Trophoblast cell (in vitro differentiated cells and primary cell): ENCODE data around the gene TNFSF18.

Source experiments
- DNase-seq, 2 donors: peaks; one replicate each; pipeline ENCODE4 v3.0.0-alpha.2; 2016
- H2AFZ ChIP-seq: 2 replicates; pipeline ENCODE4 v1.6.1; 2013; ENCODE audit warnings: low read length, moderate library complexity, mild to moderate bottlenecking; ENCODE audit not compliant: insufficient read depth, poor library complexity
- H2AK5ac ChIP-seq: 2 replicates; pipeline ENCODE4 v1.6.1; 2013; ENCODE audit warnings: mild to moderate bottlenecking, low read length
- H2BK120ac ChIP-seq: 2 replicates; pipeline ENCODE4 v1.6.1; 2013; ENCODE audit warnings: low read length, mild to moderate bottlenecking, moderate library complexity; ENCODE audit not compliant: insufficient read depth, poor library complexity
- H2BK12ac ChIP-seq: 2 replicates; pipeline ENCODE4 v1.6.1; 2013; ENCODE audit warnings: mild to moderate bottlenecking, low read length, moderate library complexity
- H2BK5ac ChIP-seq: 2 replicates; pipeline ENCODE4 v1.6.1; 2013; ENCODE audit warnings: low read length, low read depth, moderate library complexity, mild to moderate bottlenecking; ENCODE audit not compliant: poor library complexity
- H3K14ac ChIP-seq: 2 replicates; pipeline ENCODE4 v1.6.1; 2013; ENCODE audit warnings: mild to moderate bottlenecking, low read length
- H3K18ac ChIP-seq: 2 replicates; pipeline ENCODE4 v1.6.1; 2013; ENCODE audit warnings: mild to moderate bottlenecking, low read length
- H3K23ac ChIP-seq: 2 replicates; pipeline ENCODE4 v1.6.1; 2013; ENCODE audit warnings: low read length
- H3K27ac ChIP-seq: 2 replicates; pipeline ENCODE4 v1.5.1; 2013; ENCODE audit warnings: low read depth, mild to moderate bottlenecking, inconsistent platforms, low read length, moderate library complexity
- H3K27me3 ChIP-seq: 2 replicates; pipeline ENCODE4 v1.6.1; 2013; ENCODE audit warnings: inconsistent platforms, mild to moderate bottlenecking, low read length, moderate library complexity; ENCODE audit not compliant: insufficient read depth
- H3K36me3 ChIP-seq, 2 experiments: 1 replicate in 1 of 2; 2 replicates in 1 of 2; pipeline ENCODE4 v1.6.1; 2013; ENCODE audit warnings: low read length in 2 of 2, mild to moderate bottlenecking in 2 of 2, moderate library complexity in 1 of 2; ENCODE audit not compliant: insufficient read depth in 2 of 2, control insufficient read depth in 1 of 2
- H3K4ac ChIP-seq: 2 replicates; pipeline ENCODE4 v1.6.1; 2013; ENCODE audit warnings: low read depth, mild to moderate bottlenecking, low read length, moderate library complexity
- H3K4me1 ChIP-seq, 2 experiments: 1 replicate in 1 of 2; 2 replicates in 1 of 2; pipeline ENCODE4 v1.6.1; 2013; ENCODE audit warnings: low read length in 2 of 2, mild to moderate bottlenecking in 2 of 2, moderate library complexity in 1 of 2; ENCODE audit not compliant: insufficient read depth in 2 of 2, control insufficient read depth in 1 of 2
- H3K4me2 ChIP-seq: 2 replicates; pipeline ENCODE4 v1.6.1; 2013; ENCODE audit warnings: inconsistent platforms, mild to moderate bottlenecking, low read length, moderate library complexity
- H3K4me3 ChIP-seq: 2 replicates; pipeline ENCODE4 v1.5.1; 2013; ENCODE audit warnings: mild to moderate bottlenecking, low read depth, low read length, inconsistent platforms
- H3K79me1 ChIP-seq: one replicate; pipeline ENCODE4 v1.6.1; 2013; ENCODE audit warnings: low read length
- H3K79me2 ChIP-seq: 2 replicates; pipeline ENCODE4 v1.6.1; 2013; ENCODE audit warnings: low read length, mild to moderate bottlenecking; ENCODE audit not compliant: control insufficient read depth, insufficient read depth, poor library complexity
- H3K9ac ChIP-seq: 2 replicates; pipeline ENCODE4 v1.6.1; 2013; ENCODE audit warnings: mild to moderate bottlenecking, low read length
- H3K9me3 ChIP-seq: 2 replicates; pipeline ENCODE4 v1.6.1; 2013; ENCODE audit warnings: low read depth, mild to moderate bottlenecking, control low read depth, inconsistent platforms, low read length; ENCODE audit not compliant: insufficient read depth
- H4K12ac ChIP-seq: 2 replicates; pipeline ENCODE4 v1.6.1; 2013; ENCODE audit warnings: low read depth, mild to moderate bottlenecking, low read length, moderate library complexity
- H4K8ac ChIP-seq: 2 replicates; pipeline ENCODE4 v1.6.1; 2013; ENCODE audit warnings: low read depth, mild to moderate bottlenecking, low read length, moderate library complexity
- H4K91ac ChIP-seq: one replicate; pipeline ENCODE4 v1.6.1; 2013; ENCODE audit warnings: low read depth, mild to moderate bottlenecking, low read length, moderate library complexity
- WGBS: extraction: QIAGEN DNeasy Blood & Tissue Kit; methylation state at CpG from one replicate; pipeline ENCODE4 v1.1.7; 2013; ENCODE audit warnings: missing lambda C conversion rate; ENCODE audit not compliant: insufficient read length, insufficient coverage; ENCODE audit errors: extremely low coverage; 5-methylcytosine and 5-hydroxymethylcytosine counted together

The TNFSF18 gene

DNA sequence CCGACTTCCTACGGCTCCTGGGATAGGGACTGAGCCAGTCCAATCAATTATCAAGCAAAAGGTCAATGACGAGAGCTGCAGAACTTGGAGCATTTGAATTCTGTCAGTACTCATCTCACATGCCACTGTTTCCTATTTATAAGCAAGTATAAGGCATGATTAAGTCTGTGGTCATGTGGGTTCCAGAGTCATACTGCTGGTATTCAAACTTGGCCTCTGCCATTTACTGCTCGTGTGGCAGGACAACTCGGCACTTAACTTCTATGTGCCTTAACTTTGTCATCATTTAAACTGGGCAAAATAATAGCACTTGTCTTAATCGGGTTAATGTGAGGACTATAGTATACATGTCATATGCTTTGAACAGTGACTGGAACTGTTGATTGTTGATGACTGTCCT lies 44.9 kb upstream of the TNFSF18 start:
- H3K4me3 ChIP-seq, result no peak overlapping the region
- H3K18ac ChIP-seq, result no peak overlapping the region
- H3K79me1 ChIP-seq, result no peaks in the 10 kb centered on the region
- H3K4me2 ChIP-seq, result no peak overlapping the region
- no peak overlapping the region for H2BK12ac ChIP-seq
- H3K27ac ChIP-seq, result no peak overlapping the region
- no peak overlapping the region for H2BK120ac ChIP-seq
- no peaks in the 10 kb centered on the region for H3K79me2 ChIP-seq
- no peak overlapping the region for H2BK5ac ChIP-seq
- no peaks in the 10 kb centered on the region for H3K27me3 ChIP-seq
- no peaks in the 10 kb centered on the region for H3K4me1 ChIP-seq
- no peak for DNase-seq
- H4K8ac ChIP-seq, result no peak overlapping the region
- no CpG with 5 or more reads among the region's 6 CpGs for WGBS
- H2AFZ ChIP-seq, result no peak overlapping the region
- H3K4ac ChIP-seq, result no peak overlapping the region
- no peaks in the 10 kb centered on the region for H3K9me3 ChIP-seq
- H3K9ac ChIP-seq, result no peak overlapping the region
- no peaks in the 10 kb centered on the region for H3K36me3 ChIP-seq
- H4K91ac ChIP-seq, result no peak overlapping the region
- no peak overlapping the region for H3K23ac ChIP-seq
- H4K12ac ChIP-seq, result no peak overlapping the region
- no peak overlapping the region for H3K14ac ChIP-seq
- no peak overlapping the region for H2AK5ac ChIP-seq

DNA sequence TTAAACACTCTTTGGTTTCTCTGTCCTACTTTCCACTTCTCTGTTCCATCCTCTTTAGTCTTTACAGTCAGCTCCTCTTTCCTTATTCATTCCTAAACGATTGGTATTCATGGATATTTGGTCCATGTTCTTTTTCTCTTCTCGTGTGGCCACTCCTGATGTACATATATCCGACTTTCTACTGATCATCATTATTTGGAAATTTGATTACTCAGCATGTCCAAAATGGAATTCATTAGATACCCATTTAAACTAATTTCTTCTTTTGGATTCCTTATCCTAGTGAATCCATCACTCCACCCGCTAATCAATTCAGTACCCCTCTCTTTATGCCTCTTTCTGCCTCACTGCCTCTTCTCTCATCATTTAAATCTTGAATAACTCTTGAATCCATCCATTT lies 43.8 kb upstream of the TNFSF18 start:
- Histone ChIP-seq H2BK120ac (no peak overlapping the region), H3K14ac (no peak overlapping the region), H3K79me2 (no peaks in the 10 kb centered on the region), H2AFZ (no peak overlapping the region), H3K36me3 (no peaks in the 10 kb centered on the region), H4K12ac (no peak overlapping the region), H3K79me1 (no peaks in the 10 kb centered on the region), H3K18ac (no peak overlapping the region), H3K4me1 (no peaks in the 10 kb centered on the region), H2BK12ac (no peak overlapping the region), H3K27ac (no peak overlapping the region), H4K91ac (no peak overlapping the region), H3K9me3 (no peaks in the 10 kb centered on the region), H3K23ac (no peak overlapping the region), H3K4ac (no peak overlapping the region), H4K8ac (no peak overlapping the region), H3K27me3 (no peaks in the 10 kb centered on the region), H2BK5ac (no peak overlapping the region), H3K4me2 (no peak overlapping the region), H2AK5ac (no peak overlapping the region), H3K4me3 (no peak overlapping the region), H3K9ac (no peak overlapping the region)
- WGBS, result no CpG with 5 or more reads among the region's 4 CpGs
- DNase-seq, result no peak

DNA sequence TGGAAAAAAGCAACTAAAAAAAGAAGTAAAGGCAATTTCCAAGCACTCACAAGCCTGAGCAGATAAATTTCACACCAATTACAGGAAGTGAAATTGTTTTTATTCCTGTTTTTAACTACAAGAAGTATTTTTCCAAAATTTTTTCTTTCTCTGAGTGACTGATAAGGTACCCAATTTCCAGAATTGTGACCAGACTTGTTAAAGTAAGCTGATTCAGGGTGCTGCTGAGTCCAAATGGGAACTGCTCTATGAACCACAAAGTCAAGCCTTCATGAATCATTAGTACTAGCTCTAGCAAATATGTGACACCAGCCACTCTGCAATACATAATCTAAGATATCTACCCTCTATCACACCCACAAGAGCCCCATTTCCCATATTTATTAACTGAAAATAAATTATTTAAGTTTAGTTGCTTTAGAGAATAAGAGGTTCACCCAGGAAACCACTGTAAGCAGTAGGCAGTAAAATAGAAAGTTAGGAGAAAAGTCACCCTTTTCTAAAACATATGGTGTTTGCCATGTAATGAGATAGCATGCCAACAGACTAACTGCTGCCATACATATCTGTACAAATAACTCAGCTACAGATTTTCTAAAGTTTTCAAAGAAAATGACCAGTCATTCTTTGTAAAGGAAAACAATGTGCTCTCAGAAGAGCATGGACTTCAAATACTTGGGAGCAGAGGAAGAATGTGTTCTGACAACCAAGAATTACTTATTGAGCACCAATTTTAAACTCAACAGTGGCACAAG lies 43.1 kb upstream of the TNFSF18 start:
- no peak overlapping the region for H3K23ac ChIP-seq
- H3K27me3 ChIP-seq, result no peaks in the 10 kb centered on the region
- DNase-seq, result no peak

DNA sequence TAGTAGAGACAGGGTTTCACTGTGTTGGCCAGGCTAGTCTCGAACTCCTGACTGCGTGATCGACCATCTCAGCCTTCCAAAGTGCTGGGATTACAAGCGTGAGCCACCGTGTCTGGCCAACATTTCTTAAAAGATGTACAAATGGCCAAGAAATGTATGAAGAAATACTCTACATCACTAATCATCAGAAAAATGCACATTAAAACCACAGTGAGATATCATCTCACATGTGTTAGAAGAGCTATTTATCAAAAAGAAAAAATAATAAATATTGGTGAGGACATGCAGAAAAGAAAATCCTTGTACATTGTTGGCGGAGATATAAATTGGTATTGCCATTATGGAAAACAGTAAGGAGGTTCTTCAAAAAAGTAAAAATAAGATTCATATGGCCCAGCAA lies 33.6 kb upstream of the TNFSF18 start:
- H3K18ac ChIP-seq, result no peak overlapping the region
- no peak overlapping the region for H3K4ac ChIP-seq
- DNase-seq, result no peak
- no peaks in the 10 kb centered on the region for H3K4me1 ChIP-seq
- no peak overlapping the region for H3K4me2 ChIP-seq
- H3K36me3 ChIP-seq, result no peaks in the 10 kb centered on the region
- H3K14ac ChIP-seq, result no peak overlapping the region
- H4K91ac ChIP-seq, result no peak overlapping the region
- H3K23ac ChIP-seq, result no peak overlapping the region
- no CpG with 5 or more reads among the region's 6 CpGs for WGBS
- H3K27ac ChIP-seq, result no peak overlapping the region
- H3K79me1 ChIP-seq, result no peaks in the 10 kb centered on the region
- H2AFZ ChIP-seq, result no peak overlapping the region
- no peak overlapping the region for H4K12ac ChIP-seq
- H3K9me3 ChIP-seq, result peaks cover under 1% of the 10 kb centered on the region
- no peak overlapping the region for H3K4me3 ChIP-seq
- no peaks in the 10 kb centered on the region for H3K79me2 ChIP-seq
- H2BK12ac ChIP-seq, result no peak overlapping the region
- H4K8ac ChIP-seq, result no peak overlapping the region
- H2AK5ac ChIP-seq, result no peak overlapping the region
- no peak overlapping the region for H3K9ac ChIP-seq
- H3K27me3 ChIP-seq, result no peaks in the 10 kb centered on the region
- no peak overlapping the region for H2BK5ac ChIP-seq
- H2BK120ac ChIP-seq, result no peak overlapping the region

More for the DNA sequence above, 43.1 kb upstream of the TNFSF18 start:
- Histone ChIP-seq H2BK5ac (no peak overlapping the region), H3K4me3 (no peak overlapping the region), H3K79me1 (no peaks in the 10 kb centered on the region), H3K14ac (no peak overlapping the region), H3K36me3 (no peaks in the 10 kb centered on the region), H2AFZ (no peak overlapping the region), H3K9ac (no peak overlapping the region), H4K12ac (no peak overlapping the region), H3K27ac (no peak overlapping the region), H4K8ac (no peak overlapping the region), H3K4me1 (no peaks in the 10 kb centered on the region), H4K91ac (no peak overlapping the region), H2BK120ac (no peak overlapping the region), H2BK12ac (no peak overlapping the region), H3K4ac (no peak overlapping the region), H3K4me2 (no peak overlapping the region), H3K9me3 (no peaks in the 10 kb centered on the region), H3K79me2 (no peaks in the 10 kb centered on the region), H3K18ac (no peak overlapping the region), H2AK5ac (no peak overlapping the region)
